ENCODE results near the gene NFIB. TPM values are rescaled to one million over a fixed set of nuclear protein-coding genes. Genes with fewer than 3 reads are reported as not detected.

NFIB gene
- polyA plus RNA-seq, 3 donors: not detected

DNA sequence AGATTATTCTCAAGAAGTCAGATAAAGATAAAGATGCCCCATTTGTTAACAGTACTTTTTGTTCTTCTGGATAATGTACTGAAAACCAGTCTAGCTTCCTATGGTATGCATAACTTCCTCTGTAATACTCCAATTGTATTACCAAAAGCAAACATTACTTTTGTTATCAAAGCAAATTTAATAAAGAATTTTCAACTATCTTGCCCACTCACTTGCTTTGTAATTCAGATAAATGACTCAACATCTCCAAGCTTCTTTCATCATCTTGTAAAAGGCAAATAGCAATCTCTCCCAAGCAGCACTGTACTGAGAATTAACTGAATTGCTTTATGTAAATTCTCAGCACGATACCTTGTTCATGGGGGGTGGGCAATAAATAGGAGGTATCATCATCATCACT is 98.3 kb downstream of the NFIB start:
- H3K9me3 ChIP-seq (replicated peaks in 1 of 2; ENCODE audit: control insufficient read depth in 1 of 2, insufficient read depth in 1 of 2, low read length in 2 of 2): no peaks in the 10 kb centered on the region
- peaks cover 0 to 1% (median 0%) of the 10 kb centered on the region in 3 donors for H3K27me3 Mint-ChIP-seq (ENCODE audit: low read depth in 3 of 3)
- no peaks in the 10 kb centered on the region for H4K20me1 ChIP-seq (ENCODE audit: insufficient read depth, low read length)
- H3K4me1 ChIP-seq (ENCODE audit: control insufficient read depth in 1 of 2, insufficient read depth in 2 of 2, low read length in 2 of 2): no peaks in the 10 kb centered on the region
- H3K4me3 ChIP-seq (replicated peaks in 1 of 3; ENCODE audit: low read depth in 2 of 3, low read length in 3 of 3): no peak overlapping the region
- no peak overlapping the region for H3K9ac ChIP-seq (ENCODE audit: insufficient read depth, low read length, poor library complexity, severe bottlenecking)
- no peak for DNase-seq
- H3K4me3 Mint-ChIP-seq: no peak overlapping the region
- TF ChIP-seq, protein P1, sequence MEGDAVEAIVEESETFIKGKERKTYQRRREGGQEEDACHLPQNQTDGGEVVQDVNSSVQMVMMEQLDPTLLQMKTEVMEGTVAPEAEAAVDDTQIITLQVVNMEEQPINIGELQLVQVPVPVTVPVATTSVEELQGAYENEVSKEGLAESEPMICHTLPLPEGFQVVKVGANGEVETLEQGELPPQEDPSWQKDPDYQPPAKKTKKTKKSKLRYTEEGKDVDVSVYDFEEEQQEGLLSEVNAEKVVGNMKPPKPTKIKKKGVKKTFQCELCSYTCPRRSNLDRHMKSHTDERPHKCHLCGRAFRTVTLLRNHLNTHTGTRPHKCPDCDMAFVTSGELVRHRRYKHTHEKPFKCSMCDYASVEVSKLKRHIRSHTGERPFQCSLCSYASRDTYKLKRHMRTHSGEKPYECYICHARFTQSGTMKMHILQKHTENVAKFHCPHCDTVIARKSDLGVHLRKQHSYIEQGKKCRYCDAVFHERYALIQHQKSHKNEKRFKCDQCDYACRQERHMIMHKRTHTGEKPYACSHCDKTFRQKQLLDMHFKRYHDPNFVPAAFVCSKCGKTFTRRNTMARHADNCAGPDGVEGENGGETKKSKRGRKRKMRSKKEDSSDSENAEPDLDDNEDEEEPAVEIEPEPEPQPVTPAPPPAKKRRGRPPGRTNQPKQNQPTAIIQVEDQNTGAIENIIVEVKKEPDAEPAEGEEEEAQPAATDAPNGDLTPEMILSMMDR (IDR thresholded peaks at IDR 0.05): no peak
- no peaks in the 10 kb centered on the region for H3K36me3 ChIP-seq (replicated peaks in 1 of 2; ENCODE audit: control insufficient read depth in 1 of 2, insufficient read depth in 2 of 2, low read length in 2 of 2)
- no CpG with 5 or more reads among the region's 1 CpG for WGBS (ENCODE audit: insufficient coverage)
- H3K9me3 Mint-ChIP-seq: peaks cover 0 to 3% (median 0%) of the 10 kb centered on the region in 7 donors
- H3K79me2 ChIP-seq (ENCODE audit: insufficient read depth, low read length): no peaks in the 10 kb centered on the region
- no peak overlapping the region for H3K27ac ChIP-seq (ENCODE audit: low read depth in 1 of 2, low read length in 2 of 2)
- H3K4me1 Mint-ChIP-seq: no peaks in the 10 kb centered on the region
- no peak overlapping the region for H3K27ac Mint-ChIP-seq
- no peaks in the 10 kb centered on the region for H3K27me3 ChIP-seq (ENCODE audit: control insufficient read depth in 2 of 2, insufficient read depth in 2 of 2, low read length in 2 of 2)
- no peak overlapping the region for H3K4me2 ChIP-seq (replicated peaks; ENCODE audit: extremely low read depth, low read length, poor library complexity, severe bottlenecking)
- no peaks in the 10 kb centered on the region for H3K36me3 Mint-ChIP-seq
- no peak overlapping the region for H2AFZ ChIP-seq (ENCODE audit: insufficient read depth, low read depth, low read length, poor library complexity, severe bottlenecking)
- intact Hi-C loops (cut with micrococcal nuclease): no loop called here

DNA sequence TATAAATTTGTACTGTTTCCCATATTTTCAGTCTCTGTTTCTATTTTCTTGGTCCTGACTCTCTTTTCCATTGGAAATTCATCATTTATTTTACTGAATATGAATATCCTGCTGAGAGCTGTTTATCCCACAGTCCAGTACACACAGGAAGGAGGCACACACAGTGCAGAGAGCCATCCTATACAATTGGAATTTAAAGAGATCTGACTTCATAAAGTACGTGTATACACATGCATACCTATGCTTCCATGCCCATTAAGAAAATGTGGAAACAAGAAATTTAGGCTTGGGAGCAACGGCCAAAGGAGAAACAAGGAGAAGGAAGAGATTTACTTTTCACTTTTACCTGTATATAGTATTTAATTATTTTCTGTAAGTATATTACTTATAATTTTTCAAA is 99.2 kb downstream of the NFIB start:
- TF ChIP-seq, protein P1 (IDR thresholded peaks at IDR 0.05): no peak
- Mint-ChIP-seq H3K9me3 (peaks cover 0 to under 1% (median 0%) of the 10 kb centered on the region in 7 donors), H3K36me3 (no peaks in the 10 kb centered on the region), H3K27me3 (ENCODE audit: low read depth in 3 of 3) (peaks cover 0 to 1% (median 0%) of the 10 kb centered on the region in 3 donors), H3K27ac (no peak overlapping the region), H3K4me3 (no peak overlapping the region), H3K4me1 (no peaks in the 10 kb centered on the region)
- H3K4me1 ChIP-seq (ENCODE audit: control insufficient read depth in 1 of 2, insufficient read depth in 2 of 2, low read length in 2 of 2): no peaks in the 10 kb centered on the region
- no peaks in the 10 kb centered on the region for H3K79me2 ChIP-seq (ENCODE audit: insufficient read depth, low read length)
- no peaks in the 10 kb centered on the region for H4K20me1 ChIP-seq (ENCODE audit: insufficient read depth, low read length)
- H3K36me3 ChIP-seq (replicated peaks in 1 of 2; ENCODE audit: control insufficient read depth in 1 of 2, insufficient read depth in 2 of 2, low read length in 2 of 2): no peaks in the 10 kb centered on the region
- DNase-seq: no peak
- no peak overlapping the region for H2AFZ ChIP-seq (ENCODE audit: insufficient read depth, low read depth, low read length, poor library complexity, severe bottlenecking)
- H3K4me3 ChIP-seq (replicated peaks in 1 of 3; ENCODE audit: low read depth in 2 of 3, low read length in 3 of 3): no peak overlapping the region
- intact Hi-C loops (cut with micrococcal nuclease): no loop called here
- no peak overlapping the region for H3K27ac ChIP-seq (ENCODE audit: low read depth in 1 of 2, low read length in 2 of 2)
- no peaks in the 10 kb centered on the region for H3K9me3 ChIP-seq (replicated peaks in 1 of 2; ENCODE audit: control insufficient read depth in 1 of 2, insufficient read depth in 1 of 2, low read length in 2 of 2)
- whole genome bisulfite sequencing (ENCODE audit: insufficient coverage): no CpG with 5 or more reads among the region's 2 CpGs
- no peak overlapping the region for H3K9ac ChIP-seq (ENCODE audit: insufficient read depth, low read length, poor library complexity, severe bottlenecking)
- no peaks in the 10 kb centered on the region for H3K27me3 ChIP-seq (ENCODE audit: control insufficient read depth in 2 of 2, insufficient read depth in 2 of 2, low read length in 2 of 2)
- H3K4me2 ChIP-seq (replicated peaks; ENCODE audit: extremely low read depth, low read length, poor library complexity, severe bottlenecking): no peak overlapping the region

Data from CD14-positive monocyte (primary cell).